PC-3 (cell line): Measurements from ENCODE around the gene CACNA1E. TPM values are rescaled to one million over a fixed set of nuclear protein-coding genes. Genes with fewer than 3 reads are reported as not detected.

Source experiments
- ATAC-seq: fragments of 200-7000 bp; cut with Tn5 transposase; 2 replicates; pipeline ENCODE4 v1.9.1; 2020; ENCODE audit warnings: mild to moderate bottlenecking, moderate library complexity
- BruUV-seq: library from RNA; stranded (reverse); fragments of 400-500 nt; replicated peaks from 2 replicates; lab custom pipeline; 2021; lab: Mats Ljungman, UMichigan
- CTCF ChIA-PET: fragments of 300-600 bp; sonication (Branson Sonifier 250); formaldehyde crosslinking; loops from one replicate; lab custom pipeline; 2022; ENCODE audit warnings: antibody characterized with exemption; lab: Charles Lee
- POLR2A ChIA-PET: fragments of 300-600 bp; sonication (Branson Sonifier 250); formaldehyde crosslinking; loops from one replicate; lab custom pipeline; 2022; ENCODE audit warnings: antibody characterized with exemption; ENCODE audit not compliant: unreplicated experiment; lab: Charles Lee
- DNase-seq: peaks from one replicate; pipeline ENCODE4 v3.0.0-alpha.2; 2015
- H2AFZ ChIP-seq: fragments of 300-600 bp; sonication (generic); 2 replicates; pipeline ENCODE4 v1.6.0; 2016; ENCODE audit warnings: antibody characterized with exemption, low read length
- H3F3A ChIP-seq: fragments of 300-600 bp; sonication (generic); one replicate; pipeline ENCODE4 v1.6.0; 2017; ENCODE audit warnings: antibody characterized with exemption, low read length, control low read depth, mild to moderate bottlenecking; ENCODE audit not compliant: unreplicated experiment
- H3K27ac ChIP-seq: fragments of 300-600 bp; sonication (generic); 2 replicates; pipeline ENCODE4 v1.5.1; 2016; ENCODE audit warnings: mild to moderate bottlenecking, low read length
- H3K27me3 ChIP-seq: fragments of 300-600 bp; sonication (generic); 2 replicates; pipeline ENCODE4 v1.6.1; 2016; ENCODE audit warnings: low read length, mixed read lengths
- H3K36me3 ChIP-seq: fragments of 300-600 bp; sonication (generic); 2 replicates; pipeline ENCODE4 v1.6.1; 2016; ENCODE audit warnings: low read depth, mixed run types, low read length, mixed read lengths
- H3K4me1 ChIP-seq: fragments of 300-600 bp; sonication (generic); 2 replicates; pipeline ENCODE4 v1.5.1; 2016; ENCODE audit warnings: low read length; ENCODE audit not compliant: insufficient read depth
- H3K4me2 ChIP-seq: fragments of 300-600 bp; sonication (generic); 2 replicates; pipeline ENCODE4 v1.6.0; 2016; ENCODE audit warnings: low read length
- H3K4me3 ChIP-seq: fragments of 300-600 bp; sonication (generic); 2 replicates; pipeline ENCODE4 v1.5.1; 2016; ENCODE audit warnings: mild to moderate bottlenecking, low read length, mixed read lengths
- H3K79me2 ChIP-seq: fragments of 300-600 bp; sonication (generic); 2 replicates; pipeline ENCODE4 v1.6.1; 2017; ENCODE audit warnings: low read length, mixed read lengths
- H3K9ac ChIP-seq: fragments of 300-600 bp; sonication (generic); 2 replicates; pipeline ENCODE4 v1.6.0; 2016; ENCODE audit warnings: mild to moderate bottlenecking, low read length
- H3K9me2 ChIP-seq: fragments of 300-600 bp; sonication (generic); replicated peaks from 2 replicates; pipeline ENCODE4 v1.6.1; 2016; ENCODE audit warnings: mixed run types, low read length, mixed read lengths
- H3K9me3 ChIP-seq: fragments of 300-600 bp; sonication (generic); 2 replicates; pipeline ENCODE4 v1.6.1; 2016; ENCODE audit warnings: low read length, mixed read lengths
- H4K20me1 ChIP-seq: fragments of 300-600 bp; sonication (generic); 2 replicates; pipeline ENCODE4 v1.6.1; 2016; ENCODE audit warnings: low read length, mixed read lengths
- EZH2 ChIP-seq: fragments of 300-600 bp; sonication (generic); IDR thresholded peaks from one replicate; pipeline ENCODE4 v1.6.1; 2017; ENCODE audit warnings: antibody characterized with exemption, mild to moderate bottlenecking, low read length; ENCODE audit not compliant: unreplicated experiment
- EZH2phosphoT487 ChIP-seq: fragments of 300-600 bp; sonication (generic); IDR thresholded peaks from 2 replicates; pipeline ENCODE4 v1.6.1; 2018; ENCODE audit warnings: mild to moderate bottlenecking, antibody characterized with exemption, low read length, borderline replicate concordance
- intact Hi-C: fragments of 100-400 bp; cut with micrococcal nuclease; formaldehyde crosslinking; loops from 2 replicates; pipeline ENCODE4 v1.9.0; 2023
- total RNA-seq: library from RNA; depleted of rRNA; stranded (reverse); fragments of >200 nt; gene quantifications from 2 replicates; pipeline ENCODE4 v1.2.3, GENCODE V29; 2014
- TF ChIP-seq, protein P1 (sequence below): fragments of 300-600 bp; sonication (generic); conservative IDR thresholded peaks from 2 replicates; pipeline ENCODE4 v1.5.1; 2017; ENCODE audit warnings: antibody characterized with exemption, low read depth, mild to moderate bottlenecking, low read length

Gene CACNA1E
- total RNA-seq, 1 experiment from 2014 or later: not detected

DNA sequence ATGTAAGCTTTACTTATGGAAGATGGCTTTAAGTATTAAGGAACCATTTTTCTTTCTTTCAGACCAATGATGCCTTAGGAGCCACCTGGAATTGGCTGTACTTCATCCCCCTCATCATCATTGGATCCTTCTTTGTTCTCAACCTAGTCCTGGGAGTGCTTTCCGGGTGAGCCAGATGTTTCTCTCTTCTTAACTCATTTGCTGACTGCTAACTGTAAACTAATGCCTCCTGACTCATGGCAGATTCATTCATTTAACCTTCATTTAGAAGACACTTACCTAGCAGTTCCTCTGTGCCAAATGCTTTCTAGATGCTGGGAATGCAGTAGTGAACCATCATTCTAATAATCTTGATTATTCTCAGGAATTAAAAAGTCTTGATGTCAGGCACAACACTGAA lies 168.0 kb downstream of the CACNA1E start:
- ChIA-PET POLR2A (no interaction called here), CTCF (no interaction called here)
- no peak overlapping the region for H3K4me2 ChIP-seq
- H3K27ac ChIP-seq: no peak overlapping the region
- no peak overlapping the region for H3K9ac ChIP-seq
- DNase-seq: no peak
- H3K4me3 ChIP-seq: no peak overlapping the region
- H2AFZ ChIP-seq: no peak overlapping the region
- no peaks in the 10 kb centered on the region for H3K79me2 ChIP-seq
- ATAC-seq: no peak
- no peaks in the 10 kb centered on the region for H3K9me2 ChIP-seq
- no peaks in the 10 kb centered on the region for H3F3A ChIP-seq
- intact Hi-C loops: no loop called here
- no peaks in the 10 kb centered on the region for H3K36me3 ChIP-seq
- TF ChIP-seq EZH2 (no peak), EZH2phosphoT487 (no peak)
- TF ChIP-seq, protein P1, sequence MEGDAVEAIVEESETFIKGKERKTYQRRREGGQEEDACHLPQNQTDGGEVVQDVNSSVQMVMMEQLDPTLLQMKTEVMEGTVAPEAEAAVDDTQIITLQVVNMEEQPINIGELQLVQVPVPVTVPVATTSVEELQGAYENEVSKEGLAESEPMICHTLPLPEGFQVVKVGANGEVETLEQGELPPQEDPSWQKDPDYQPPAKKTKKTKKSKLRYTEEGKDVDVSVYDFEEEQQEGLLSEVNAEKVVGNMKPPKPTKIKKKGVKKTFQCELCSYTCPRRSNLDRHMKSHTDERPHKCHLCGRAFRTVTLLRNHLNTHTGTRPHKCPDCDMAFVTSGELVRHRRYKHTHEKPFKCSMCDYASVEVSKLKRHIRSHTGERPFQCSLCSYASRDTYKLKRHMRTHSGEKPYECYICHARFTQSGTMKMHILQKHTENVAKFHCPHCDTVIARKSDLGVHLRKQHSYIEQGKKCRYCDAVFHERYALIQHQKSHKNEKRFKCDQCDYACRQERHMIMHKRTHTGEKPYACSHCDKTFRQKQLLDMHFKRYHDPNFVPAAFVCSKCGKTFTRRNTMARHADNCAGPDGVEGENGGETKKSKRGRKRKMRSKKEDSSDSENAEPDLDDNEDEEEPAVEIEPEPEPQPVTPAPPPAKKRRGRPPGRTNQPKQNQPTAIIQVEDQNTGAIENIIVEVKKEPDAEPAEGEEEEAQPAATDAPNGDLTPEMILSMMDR: no peak
- H3K4me1 ChIP-seq: no peaks in the 10 kb centered on the region
- H4K20me1 ChIP-seq: no peaks in the 10 kb centered on the region
- no peaks in the 10 kb centered on the region for H3K27me3 ChIP-seq
- BruUV-seq: no TSS peak
- H3K9me3 ChIP-seq: no peaks in the 10 kb centered on the region

- no peaks in the 10 kb centered on the region for H3K36me3 ChIP-seq
- DNase-seq (no peak), ATAC-seq (no peak)
- H2AFZ ChIP-seq: no peak overlapping the region
- H3K27me3 ChIP-seq: no peaks in the 10 kb centered on the region
- H3K27ac ChIP-seq: no peak overlapping the region
- H3F3A ChIP-seq: no peaks in the 10 kb centered on the region
- H3K9ac ChIP-seq: no peak overlapping the region
- no peaks in the 10 kb centered on the region for H3K9me3 ChIP-seq
- TF ChIP-seq EZH2 (no peak), EZH2phosphoT487 (no peak)
- TF ChIP-seq, protein P1: no peak
- no peak overlapping the region for H3K4me2 ChIP-seq
- H3K79me2 ChIP-seq: no peaks in the 10 kb centered on the region
- CTCF ChIA-PET: no interaction called here
- H3K4me3 ChIP-seq: no peak overlapping the region
- POLR2A ChIA-PET: no interaction called here
- intact Hi-C loops: no loop called here
- H4K20me1 ChIP-seq: no peaks in the 10 kb centered on the region
- no peaks in the 10 kb centered on the region for H3K4me1 ChIP-seq
- no TSS peak for BruUV-seq
- H3K9me2 ChIP-seq: no peaks in the 10 kb centered on the region
These were observed 172.4 kb downstream of the CACNA1E start for GRCh38 chr1:181655756-181656155.

- TF ChIP-seq, protein P1: no peak
- no peak for TF ChIP-seq EZH2
- no peak for TF ChIP-seq EZH2phosphoT487
- no peak overlapping the region for H3K9ac ChIP-seq
- H3K9me2 ChIP-seq: no peaks in the 10 kb centered on the region
- no peaks in the 10 kb centered on the region for H3K27me3 ChIP-seq
- H3K27ac ChIP-seq: no peak overlapping the region
- H3K9me3 ChIP-seq: no peaks in the 10 kb centered on the region
- H2AFZ ChIP-seq: no peak overlapping the region
- H3K36me3 ChIP-seq: no peaks in the 10 kb centered on the region
- POLR2A ChIA-PET: no interaction called here
- no peak overlapping the region for H3K4me2 ChIP-seq
- H3K79me2 ChIP-seq: no peaks in the 10 kb centered on the region
- no peak overlapping the region for H3K4me3 ChIP-seq
- H3K4me1 ChIP-seq: no peaks in the 10 kb centered on the region
- intact Hi-C loops: no loop called here
- DNase-seq (no peak), ATAC-seq (no peak)
- H4K20me1 ChIP-seq: no peaks in the 10 kb centered on the region
- CTCF ChIA-PET: no interaction called here
- no TSS peak for BruUV-seq
- H3F3A ChIP-seq: no peaks in the 10 kb centered on the region
These were observed 173.2 kb downstream of the CACNA1E start for GRCh38 chr1:181656491-181656890.
